ENCODE measurements around the gene ANO1.

The ANO1 gene

DNA sequence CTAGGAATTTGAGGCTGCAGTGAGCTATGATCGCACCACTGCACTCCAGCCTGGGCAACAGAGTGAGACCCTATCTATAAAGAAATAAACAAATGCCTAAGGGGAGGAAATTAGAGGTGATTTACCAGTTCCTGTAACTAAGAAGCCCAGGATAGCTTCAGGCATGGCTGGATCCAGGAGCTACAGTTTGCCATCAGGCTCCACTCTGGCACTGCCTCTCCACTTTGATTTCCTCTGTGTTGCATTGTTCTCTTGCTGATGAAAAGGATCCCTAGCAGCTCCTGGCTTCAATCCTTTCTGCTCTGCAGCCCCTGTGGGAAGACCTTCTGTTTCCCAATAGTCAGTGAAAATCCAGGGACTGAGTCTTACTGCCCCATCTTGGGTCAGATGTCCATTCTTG is 104.9 kb downstream of the ANO1 start:
- H3K36me3 Mint-ChIP-seq = no peaks in the 10 kb centered on the region
- peaks cover 9% of the 10 kb centered on the region for H3K27me3 Mint-ChIP-seq
- DNase-seq (ENCODE audit: low spot score in 2 of 2) (no peak), ATAC-seq (ENCODE audit: low read depth) (no peak)
- no peaks in the 10 kb centered on the region for H3K4me1 Mint-ChIP-seq
- no peak overlapping the region for H3K4me3 Mint-ChIP-seq
- H3K27ac Mint-ChIP-seq = no peak overlapping the region
- H3K9me3 Mint-ChIP-seq = no peaks in the 10 kb centered on the region

DNA sequence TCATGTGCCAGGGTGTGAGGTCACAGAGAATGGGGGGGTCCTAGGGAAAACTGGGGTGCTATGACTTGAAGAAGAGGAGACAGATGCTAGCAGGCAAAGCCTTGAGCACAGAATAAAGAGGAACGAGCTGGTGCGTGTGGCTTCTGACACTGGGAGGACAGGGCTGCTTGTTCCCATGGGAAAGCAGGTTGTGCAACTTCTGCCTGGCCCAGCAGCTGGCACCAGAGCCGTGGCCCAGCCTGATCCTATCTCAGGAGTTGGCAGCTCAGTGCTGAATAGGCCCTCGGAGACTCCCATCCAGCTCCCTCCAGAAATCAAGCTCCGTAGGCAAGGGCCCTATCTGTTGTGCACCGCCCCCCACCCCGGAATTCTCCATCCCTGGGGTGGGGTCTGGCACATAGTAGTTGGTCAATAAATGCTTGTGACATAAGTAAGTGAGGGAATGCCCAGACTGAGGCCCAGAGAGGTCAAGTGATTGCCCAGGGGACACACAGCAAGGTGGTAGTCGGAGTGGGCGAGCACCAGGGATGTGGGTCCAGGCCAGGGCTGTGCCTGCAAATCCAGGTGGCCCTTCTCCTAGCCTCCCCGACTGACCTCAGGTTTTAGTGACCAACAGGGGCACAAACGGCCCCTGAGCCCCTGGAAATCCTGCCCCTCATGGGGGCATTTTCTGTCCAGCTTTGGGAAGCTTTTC is 105.5 kb downstream of the ANO1 start:
- Mint-ChIP-seq H3K36me3 (no peaks in the 10 kb centered on the region), H3K4me3 (no peak overlapping the region), H3K9me3 (no peaks in the 10 kb centered on the region), H3K4me1 (no peaks in the 10 kb centered on the region), H3K27me3 (peaks cover 9% of the 10 kb centered on the region), H3K27ac (no peak overlapping the region)
- ATAC-seq (ENCODE audit: low read depth) (no peak), DNase-seq (ENCODE audit: low spot score in 2 of 2) (no peak)

DNA sequence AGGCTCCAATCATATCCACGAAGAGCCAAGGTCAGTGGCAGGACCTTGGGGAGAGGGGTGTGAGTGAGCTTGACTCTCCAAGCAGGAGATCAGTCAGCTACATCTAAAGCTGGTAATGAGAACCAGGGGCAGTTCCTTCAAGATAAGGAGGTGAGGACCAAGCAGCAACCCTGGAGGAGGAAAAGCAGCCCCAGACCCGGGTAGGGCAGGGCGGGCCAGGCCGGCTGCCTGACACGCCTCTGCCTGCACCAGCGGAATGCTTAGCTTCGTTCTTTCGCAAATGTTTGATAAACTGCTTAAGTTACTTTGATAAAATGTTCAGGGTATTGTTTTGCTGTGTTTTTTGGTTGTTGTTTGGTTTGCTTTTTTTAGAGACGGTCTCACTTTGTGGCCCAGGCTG is 106.3 kb downstream of the ANO1 start:
- Mint-ChIP-seq H3K4me1 (no peaks in the 10 kb centered on the region), H3K27ac (no peak overlapping the region), H3K4me3 (no peak overlapping the region), H3K36me3 (no peaks in the 10 kb centered on the region), H3K9me3 (no peaks in the 10 kb centered on the region), H3K27me3 (peaks cover 9% of the 10 kb centered on the region)
- DNase-seq (ENCODE audit: low spot score in 2 of 2) = no peak
- ATAC-seq (ENCODE audit: low read depth) = no peak

DNA sequence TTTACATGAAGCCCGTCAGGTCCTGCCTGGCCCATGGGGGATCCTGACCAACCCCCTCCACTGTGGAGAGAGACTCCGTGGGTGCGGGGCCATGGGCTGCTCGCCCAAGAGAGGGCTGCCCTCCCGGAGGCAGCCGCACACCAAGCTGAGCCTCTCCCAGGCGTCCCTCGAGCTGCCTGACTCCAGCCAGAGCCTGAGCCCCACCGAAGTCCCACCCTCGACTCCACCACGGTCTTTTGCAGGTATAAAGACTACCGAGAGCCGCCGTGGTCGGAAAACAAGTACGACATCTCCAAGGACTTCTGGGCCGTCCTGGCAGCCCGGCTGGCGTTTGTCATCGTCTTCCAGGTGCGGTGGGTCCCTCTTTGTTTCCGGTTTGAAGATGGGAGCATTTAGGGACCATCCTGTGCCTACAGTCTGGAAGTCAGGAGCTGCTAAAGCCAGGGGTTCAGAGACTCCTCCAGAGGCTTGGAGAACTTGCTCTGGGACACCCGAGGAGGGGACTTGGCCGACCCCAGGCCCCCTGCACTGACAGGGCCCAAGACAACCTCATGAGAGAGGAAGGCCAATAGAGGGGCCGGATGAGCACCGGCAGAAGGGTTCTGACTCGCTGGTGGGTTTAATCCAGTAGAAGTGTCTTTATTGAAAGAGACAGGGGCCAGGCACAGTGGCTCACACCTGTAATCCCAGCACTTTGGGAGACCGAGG is 107.4 kb downstream of the ANO1 start:
- Mint-ChIP-seq H3K4me3 (no peak overlapping the region), H3K36me3 (no peaks in the 10 kb centered on the region), H3K4me1 (no peaks in the 10 kb centered on the region), H3K27ac (no peak overlapping the region), H3K27me3 (peaks cover 10% of the 10 kb centered on the region), H3K9me3 (no peaks in the 10 kb centered on the region)
- DNase-seq (ENCODE audit: low spot score in 2 of 2) (no peak), ATAC-seq (ENCODE audit: low read depth) (no peak)

DNA sequence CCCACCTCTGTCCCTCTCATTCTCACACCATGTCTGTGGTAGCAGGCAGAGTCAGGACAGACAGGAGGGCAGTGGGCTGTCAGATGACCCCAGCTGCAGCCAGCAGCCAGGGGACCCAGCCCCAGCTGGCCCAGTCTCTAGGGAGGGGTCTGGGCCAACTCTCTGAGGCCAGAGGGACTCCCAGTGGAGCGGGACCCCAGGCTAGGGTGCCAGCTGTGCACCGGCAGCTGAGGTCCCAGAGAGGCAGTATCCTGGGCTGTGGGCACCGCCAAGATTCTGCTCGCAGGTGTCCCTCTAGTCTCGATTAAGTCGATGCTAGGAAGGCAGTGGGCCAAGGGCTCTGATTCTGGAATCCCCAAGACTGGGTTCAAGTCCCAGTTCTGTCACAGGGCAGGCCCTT is 108.3 kb downstream of the ANO1 start:
- Mint-ChIP-seq H3K4me1 (no peaks in the 10 kb centered on the region), H3K27ac (no peak overlapping the region), H3K4me3 (no peak overlapping the region), H3K9me3 (no peaks in the 10 kb centered on the region), H3K27me3 (peaks cover 9% of the 10 kb centered on the region), H3K36me3 (no peaks in the 10 kb centered on the region)
- DNase-seq (ENCODE audit: low spot score in 2 of 2) (no peak), ATAC-seq (ENCODE audit: low read depth) (no peak)

DNA sequence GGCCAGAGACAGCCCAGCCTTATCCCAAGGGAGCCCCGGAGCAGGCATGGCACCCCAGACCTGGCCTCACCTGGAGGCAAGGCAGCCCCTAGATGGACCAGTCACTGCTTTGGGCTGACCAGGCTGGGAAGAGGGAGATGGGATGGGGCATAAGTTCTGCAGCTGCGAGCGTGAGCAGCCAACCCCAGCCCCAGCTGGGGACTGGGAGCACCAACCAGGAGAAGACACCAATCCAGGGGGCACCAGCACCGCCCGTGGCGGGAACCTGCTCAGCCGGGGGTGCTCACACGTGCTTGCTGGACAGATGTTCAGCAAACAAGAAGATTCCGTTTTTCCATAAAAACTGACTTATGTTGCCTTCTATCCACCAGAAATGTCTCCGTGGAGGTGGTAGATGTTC is 108.8 kb downstream of the ANO1 start:
- H3K4me1 Mint-ChIP-seq = no peaks in the 10 kb centered on the region
- ATAC-seq (ENCODE audit: low read depth) = no peak
- H3K27me3 Mint-ChIP-seq = peaks cover 9% of the 10 kb centered on the region
- no peak overlapping the region for H3K27ac Mint-ChIP-seq
- H3K36me3 Mint-ChIP-seq = no peaks in the 10 kb centered on the region
- no peak for DNase-seq (ENCODE audit: low spot score in 2 of 2)
- H3K9me3 Mint-ChIP-seq = no peaks in the 10 kb centered on the region
- no peak overlapping the region for H3K4me3 Mint-ChIP-seq

DNA sequence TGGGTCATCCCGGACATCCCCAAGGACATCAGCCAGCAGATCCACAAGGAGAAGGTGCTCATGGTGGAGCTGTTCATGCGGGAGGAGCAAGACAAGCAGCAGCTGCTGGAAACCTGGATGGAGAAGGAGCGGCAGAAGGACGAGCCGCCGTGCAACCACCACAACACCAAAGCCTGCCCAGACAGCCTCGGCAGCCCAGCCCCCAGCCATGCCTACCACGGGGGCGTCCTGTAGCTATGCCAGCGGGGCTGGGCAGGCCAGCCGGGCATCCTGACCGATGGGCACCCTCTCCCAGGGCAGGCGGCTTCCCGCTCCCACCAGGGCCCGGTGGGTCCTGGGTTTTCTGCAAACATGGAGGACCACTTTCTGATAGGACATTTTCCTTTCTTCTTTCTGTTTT is 109.7 kb downstream of the ANO1 start:
- H3K4me3 Mint-ChIP-seq = no peak overlapping the region
- H3K4me1 Mint-ChIP-seq = no peaks in the 10 kb centered on the region
- peaks cover 9% of the 10 kb centered on the region for H3K27me3 Mint-ChIP-seq
- no peak overlapping the region for H3K27ac Mint-ChIP-seq
- DNase-seq (ENCODE audit: low spot score in 2 of 2) (no peak), ATAC-seq (ENCODE audit: low read depth) (no peak)
- H3K36me3 Mint-ChIP-seq = no peaks in the 10 kb centered on the region
- H3K9me3 Mint-ChIP-seq = no peaks in the 10 kb centered on the region

DNA sequence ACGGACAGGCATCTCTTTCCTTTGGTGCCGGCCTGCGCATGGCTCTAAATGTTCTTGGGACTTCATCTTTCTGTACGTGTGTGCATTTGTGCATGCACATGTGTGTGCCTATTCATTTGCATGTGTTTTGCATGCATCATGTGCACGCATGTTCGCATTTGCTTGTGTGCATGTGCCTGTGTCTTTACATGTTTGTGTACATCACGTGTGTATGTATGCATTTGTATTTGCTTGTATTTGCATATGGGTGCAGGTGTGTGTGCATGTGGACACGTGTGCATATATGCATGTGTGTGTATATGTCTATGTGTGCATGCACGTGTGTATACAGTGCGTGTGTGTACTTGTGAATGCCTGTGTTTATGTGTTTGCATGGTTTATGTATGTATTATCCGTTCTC is 111.5 kb downstream of the ANO1 start:
- Mint-ChIP-seq H3K27me3 (peaks cover 7% of the 10 kb centered on the region), H3K27ac (no peak overlapping the region), H3K4me3 (no peak overlapping the region), H3K9me3 (no peaks in the 10 kb centered on the region), H3K36me3 (no peaks in the 10 kb centered on the region), H3K4me1 (no peaks in the 10 kb centered on the region)
- ATAC-seq (ENCODE audit: low read depth) (no peak), DNase-seq (ENCODE audit: low spot score in 2 of 2) (no peak)

DNA sequence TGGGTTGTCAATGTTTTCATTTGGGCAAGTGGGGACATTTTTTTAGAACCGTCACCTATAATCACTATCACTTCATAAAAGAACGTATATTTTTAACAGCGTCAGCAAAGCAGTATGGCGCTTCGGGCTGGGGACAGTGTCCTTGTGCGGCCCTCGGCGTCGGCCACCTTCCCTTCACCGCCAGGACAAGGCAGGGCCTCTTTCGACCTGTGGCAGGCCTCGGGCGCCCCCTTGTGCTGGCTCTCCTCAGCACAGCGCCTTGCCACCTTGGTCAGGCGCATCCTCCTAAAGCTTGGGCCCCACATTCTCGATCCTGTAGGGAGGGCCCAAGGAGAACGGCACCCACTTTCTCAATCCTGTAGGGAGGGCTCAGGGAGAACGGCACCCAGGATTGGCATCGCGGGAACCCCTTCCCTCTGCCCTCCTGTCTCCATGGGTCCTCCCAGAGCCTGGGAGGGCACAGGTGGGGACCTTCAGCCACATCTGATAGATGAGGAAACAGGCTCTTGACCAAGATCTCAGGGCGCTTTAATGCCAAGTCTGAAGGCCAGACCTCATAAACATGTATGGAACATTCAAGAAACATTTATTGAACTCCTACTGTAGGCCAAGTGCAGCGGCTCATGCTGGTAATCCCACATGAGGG is 113.5 kb downstream of the ANO1 start:
- Mint-ChIP-seq H3K27ac (no peak overlapping the region), H3K36me3 (no peaks in the 10 kb centered on the region), H3K4me3 (no peak overlapping the region), H3K4me1 (peaks cover 4% of the 10 kb centered on the region), H3K9me3 (no peaks in the 10 kb centered on the region), H3K27me3 (peaks cover 8% of the 10 kb centered on the region)
- DNase-seq (ENCODE audit: low spot score in 2 of 2) (no peak), ATAC-seq (ENCODE audit: low read depth) (no peak)

DNA sequence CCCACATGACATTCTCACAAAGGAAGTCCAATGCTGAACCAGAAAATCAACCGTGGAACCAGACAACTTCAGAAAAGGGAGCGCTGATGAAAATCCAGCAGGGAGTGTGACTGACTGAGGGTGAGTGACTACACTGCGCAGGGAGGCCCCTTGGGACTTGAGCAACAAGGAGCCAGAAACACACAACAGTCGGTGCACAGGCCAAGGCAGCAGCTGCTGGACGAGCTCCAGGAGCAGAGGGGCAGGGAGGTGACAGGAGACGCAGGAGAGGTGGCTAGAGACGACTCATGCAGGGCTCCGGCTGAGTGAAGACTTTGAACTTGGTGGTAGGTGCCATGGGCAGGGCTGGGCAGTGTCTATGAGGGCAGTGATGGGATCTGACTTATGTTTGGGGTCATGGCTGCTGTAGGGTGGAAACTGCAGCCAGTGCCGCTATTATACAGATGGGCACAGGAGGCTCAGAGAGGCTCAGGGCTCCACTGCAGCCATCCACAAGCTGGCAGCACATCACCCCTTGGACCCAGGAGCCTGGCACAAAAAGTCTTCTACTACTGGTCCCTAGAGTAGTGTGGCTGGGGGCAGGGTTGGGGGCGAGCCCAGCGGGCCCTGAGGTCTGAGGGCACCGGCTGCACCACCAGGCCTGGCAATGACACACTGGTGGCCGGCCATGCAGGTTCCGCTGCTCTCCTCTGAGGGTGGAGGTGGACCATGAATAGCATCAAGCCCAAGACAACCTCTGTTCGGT is 114.7 kb downstream of the ANO1 start:
- Mint-ChIP-seq H3K4me3 (no peak overlapping the region), H3K27ac (no peak overlapping the region), H3K9me3 (no peaks in the 10 kb centered on the region), H3K4me1 (peaks cover 4% of the 10 kb centered on the region), H3K36me3 (no peaks in the 10 kb centered on the region), H3K27me3 (peaks cover 8% of the 10 kb centered on the region)
- ATAC-seq (ENCODE audit: low read depth) (no peak), DNase-seq (ENCODE audit: low spot score in 2 of 2) (no peak)

DNA sequence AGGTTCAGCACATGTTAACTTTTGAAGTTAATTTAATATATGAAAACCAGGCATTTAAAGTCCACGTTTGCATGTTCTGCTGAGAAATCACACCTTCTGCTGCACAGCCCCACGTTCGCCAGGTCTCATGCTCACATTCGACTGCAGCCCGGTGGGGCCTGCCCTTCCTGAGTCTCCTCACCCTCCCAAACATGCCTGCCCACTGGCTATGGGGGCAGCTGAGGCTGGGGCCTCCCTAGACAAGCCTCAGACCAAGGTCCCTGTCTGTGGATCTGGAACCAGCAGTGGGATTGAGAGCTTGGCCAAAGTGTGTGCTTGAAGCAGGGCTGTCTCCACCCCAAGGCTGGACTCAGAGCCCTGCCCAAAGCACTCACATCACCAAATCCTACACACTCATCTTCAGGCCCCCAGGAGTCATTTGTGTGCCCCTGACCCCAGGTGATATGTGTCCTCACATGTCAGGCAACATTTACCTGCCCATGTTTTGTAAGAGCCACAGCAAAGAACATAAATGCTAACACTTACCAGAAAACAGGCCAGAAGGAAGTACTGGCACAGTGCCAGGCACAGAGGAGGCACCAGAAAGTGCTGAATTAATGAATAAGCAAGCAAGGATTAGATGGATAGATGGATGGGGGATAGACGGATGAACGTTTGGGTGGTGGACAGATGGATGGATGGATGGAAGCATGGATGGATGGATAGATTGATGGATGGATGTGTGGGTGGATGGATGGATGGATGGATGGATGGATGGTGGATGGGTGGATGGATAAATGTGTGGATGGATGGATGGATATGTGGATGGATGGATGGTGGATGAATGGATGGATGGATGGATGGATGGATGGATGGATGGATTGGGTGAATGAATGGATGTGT is 115.5 kb downstream of the ANO1 start:
- H3K4me3 Mint-ChIP-seq = no peak overlapping the region
- H3K36me3 Mint-ChIP-seq = no peaks in the 10 kb centered on the region
- H3K4me1 Mint-ChIP-seq = peaks cover 4% of the 10 kb centered on the region
- H3K27ac Mint-ChIP-seq = no peak overlapping the region
- no peak for DNase-seq (ENCODE audit: low spot score in 2 of 2)
- peaks cover 8% of the 10 kb centered on the region for H3K27me3 Mint-ChIP-seq
- no peak for ATAC-seq (ENCODE audit: low read depth)
- H3K9me3 Mint-ChIP-seq = no peaks in the 10 kb centered on the region

DNA sequence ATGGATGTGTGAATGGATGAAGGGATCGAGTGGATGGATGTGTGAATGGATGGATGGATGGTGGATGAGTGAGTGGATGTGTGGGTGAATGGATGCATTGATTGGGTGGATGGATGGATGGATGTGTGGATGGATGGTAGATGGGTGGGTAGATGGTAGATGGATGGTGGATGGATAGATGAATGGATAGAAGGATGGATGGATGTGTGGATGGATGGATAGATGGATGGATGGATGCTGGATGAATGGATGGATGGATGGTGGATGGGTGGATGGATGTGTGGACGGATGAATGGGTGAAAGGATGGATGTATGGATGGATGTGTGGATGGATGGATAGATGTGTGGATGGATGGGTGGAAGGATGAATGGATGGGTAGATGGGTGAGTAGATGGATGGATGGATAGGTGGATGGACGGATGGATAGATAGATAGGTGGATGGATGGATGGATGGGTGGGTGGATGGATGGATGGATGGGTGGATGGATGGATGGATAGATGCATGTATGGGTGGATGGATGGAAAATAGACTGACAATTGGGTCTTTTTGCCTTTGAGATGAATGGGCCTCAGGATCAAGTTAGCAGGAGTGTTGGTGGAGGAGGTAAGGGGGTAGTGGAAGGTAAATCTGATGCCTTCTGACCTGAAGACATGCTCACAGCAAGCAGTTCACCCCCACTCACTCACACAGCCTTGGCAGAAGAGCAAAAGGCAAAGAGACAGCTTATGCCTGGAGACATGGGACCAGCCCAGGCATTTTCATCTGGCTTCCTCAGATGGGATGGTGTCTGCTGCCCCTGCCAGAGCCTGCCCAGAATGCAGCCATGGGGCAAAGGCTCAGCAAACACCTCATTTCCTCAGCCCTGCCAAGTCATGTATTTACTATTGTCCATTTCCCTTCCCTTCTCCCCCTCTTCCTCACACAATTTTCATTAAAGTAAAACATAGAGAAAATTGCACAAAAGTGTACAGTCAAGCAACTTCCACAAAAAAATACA is 117.0 kb downstream of the ANO1 start:
- no peaks in the 10 kb centered on the region for H3K9me3 Mint-ChIP-seq
- DNase-seq (ENCODE audit: low spot score in 2 of 2) = no peak
- peaks cover 4% of the 10 kb centered on the region for H3K4me1 Mint-ChIP-seq
- no peak overlapping the region for H3K4me3 Mint-ChIP-seq
- no peaks in the 10 kb centered on the region for H3K36me3 Mint-ChIP-seq
- no peak overlapping the region for H3K27ac Mint-ChIP-seq
- ATAC-seq (ENCODE audit: low read depth) = no peak
- peaks cover 8% of the 10 kb centered on the region for H3K27me3 Mint-ChIP-seq

Data from memory B cell (primary cell).